NCI-H526 (cell line): ENCODE data around the gene CUX1.

Experiments
- DNase-seq, 2 experiments: peaks; one replicate each; lab custom pipeline; 2025; lab: John Stamatoyannopoulos, UW

Gene CUX1

DNA sequence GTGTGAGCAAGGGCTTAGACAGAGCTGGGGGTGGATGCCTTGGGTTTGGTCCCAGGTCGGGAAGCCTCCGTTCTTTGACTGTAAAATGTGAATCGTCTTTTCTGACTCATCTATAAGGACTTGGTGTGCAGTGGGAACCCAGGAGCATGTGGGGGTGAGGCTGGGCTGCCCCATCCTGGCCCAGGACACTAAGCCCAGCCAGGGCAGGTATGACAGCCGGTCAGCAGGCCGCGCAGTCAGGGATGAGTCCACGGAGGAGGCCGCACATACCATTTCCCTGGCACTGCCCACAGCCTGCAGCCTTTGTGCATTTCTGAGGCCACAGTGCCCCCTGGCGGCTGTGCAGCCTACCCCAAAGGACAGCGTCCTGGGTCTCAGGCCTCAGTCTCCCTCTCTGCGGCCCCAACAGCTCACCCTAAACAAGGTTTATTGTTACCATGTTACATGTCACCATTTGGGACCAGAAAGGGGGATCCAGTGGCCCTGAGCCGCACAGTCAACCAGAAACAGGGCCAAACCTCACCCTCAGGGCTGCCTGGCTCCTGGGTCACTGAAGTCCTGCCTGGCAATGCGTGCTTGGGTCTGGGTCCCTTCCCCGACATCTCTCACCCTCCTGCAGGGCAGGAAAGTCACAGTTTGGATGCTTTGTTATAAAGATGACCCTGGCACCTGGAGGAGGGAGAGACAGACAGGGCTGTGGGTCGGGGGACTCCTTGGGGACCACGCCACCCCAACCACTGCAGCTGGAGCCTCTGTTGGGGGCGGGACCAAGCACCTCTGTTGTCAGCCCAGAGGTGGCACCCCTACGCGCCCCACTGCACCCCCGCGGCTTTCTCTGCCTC lies 454.9 kb downstream of the CUX1 start:
- DNase-seq = peak; percentile 57 to 86

DNA sequence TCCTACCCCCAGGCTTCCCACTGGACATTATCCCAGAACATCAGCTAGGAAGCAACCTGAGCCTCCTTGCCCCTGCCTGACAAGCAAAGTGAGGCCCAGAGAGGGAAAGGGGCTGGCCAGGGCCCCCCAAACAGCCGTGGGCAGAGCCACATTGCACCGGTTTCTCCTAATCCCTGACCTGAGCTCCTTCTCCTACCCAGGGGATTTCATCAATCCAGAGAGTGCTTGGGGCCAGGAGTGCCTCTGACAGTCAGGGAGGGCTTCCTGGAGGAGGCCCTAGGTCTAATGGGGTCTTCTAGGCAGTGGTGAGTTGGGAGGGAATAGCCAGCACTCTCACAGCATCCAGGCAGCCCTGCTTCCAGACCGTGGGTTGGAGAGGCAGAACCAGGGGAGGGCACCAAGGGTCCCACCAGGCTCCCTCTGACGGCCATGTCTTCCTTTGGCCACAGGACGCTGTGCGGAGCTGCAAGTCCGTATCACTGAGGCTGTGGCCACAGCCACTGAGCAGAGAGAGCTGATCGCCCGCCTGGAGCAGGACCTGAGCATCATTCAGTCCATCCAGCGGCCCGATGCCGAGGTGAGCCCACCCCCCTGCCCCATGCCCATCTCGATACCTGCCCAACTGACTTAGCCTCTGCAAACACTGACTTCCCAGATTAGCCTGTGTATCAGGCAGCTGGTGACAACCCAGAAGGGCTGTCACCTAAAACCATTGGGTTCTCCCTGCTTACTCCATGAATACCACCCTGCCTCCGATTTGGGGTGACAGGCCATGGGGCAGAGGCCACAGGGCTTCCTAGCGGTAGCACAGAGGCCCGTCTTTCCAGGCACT lies 455.7 kb downstream of the CUX1 start:
- DNase-seq = no peak

DNA sequence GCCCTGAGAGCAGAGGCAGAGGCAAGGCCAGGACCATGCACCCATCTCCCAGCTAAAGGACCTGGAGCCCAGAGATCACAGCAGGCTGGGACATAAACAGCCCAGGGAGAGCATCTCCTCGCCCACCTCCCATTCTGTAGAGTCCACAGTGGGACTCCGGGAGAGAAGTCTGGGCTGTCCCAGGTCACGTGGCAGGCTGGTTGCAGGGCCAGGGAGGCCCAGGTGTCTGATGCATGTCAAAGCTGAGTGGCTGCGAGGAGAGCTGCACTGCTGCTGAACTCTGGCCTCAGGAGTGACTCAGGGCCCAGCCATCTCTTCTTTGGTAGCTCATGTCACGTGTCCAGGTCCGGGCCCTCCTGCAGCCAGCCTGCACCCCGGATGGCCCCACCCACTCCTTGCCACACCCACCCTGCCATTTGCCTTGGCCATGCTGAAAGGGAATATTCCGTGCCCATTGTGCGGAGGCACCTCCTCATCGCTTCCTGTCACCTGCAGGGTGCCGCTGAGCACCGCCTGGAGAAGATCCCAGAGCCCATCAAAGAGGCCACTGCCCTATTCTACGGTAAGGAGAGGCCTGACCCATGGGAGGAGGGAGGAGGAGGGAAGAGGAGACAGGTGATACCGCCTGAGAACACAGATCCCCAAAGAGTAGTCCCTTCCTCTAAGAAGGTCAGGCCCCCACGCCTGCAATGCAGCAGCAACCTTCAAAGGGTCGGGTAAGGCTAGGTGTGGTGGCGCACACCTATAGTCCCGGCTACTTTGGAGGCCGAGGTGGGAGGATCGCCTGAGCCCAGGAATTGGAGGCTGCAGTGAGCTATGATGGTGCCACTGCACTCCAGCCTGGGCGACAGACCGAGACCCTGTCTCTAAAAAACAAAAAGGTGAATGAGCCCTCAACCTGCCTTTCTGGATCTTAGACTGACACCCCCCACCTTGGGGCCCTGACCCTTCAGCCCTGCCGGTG lies 456.6 kb downstream of the CUX1 start:
- DNase-seq = no peak

DNA sequence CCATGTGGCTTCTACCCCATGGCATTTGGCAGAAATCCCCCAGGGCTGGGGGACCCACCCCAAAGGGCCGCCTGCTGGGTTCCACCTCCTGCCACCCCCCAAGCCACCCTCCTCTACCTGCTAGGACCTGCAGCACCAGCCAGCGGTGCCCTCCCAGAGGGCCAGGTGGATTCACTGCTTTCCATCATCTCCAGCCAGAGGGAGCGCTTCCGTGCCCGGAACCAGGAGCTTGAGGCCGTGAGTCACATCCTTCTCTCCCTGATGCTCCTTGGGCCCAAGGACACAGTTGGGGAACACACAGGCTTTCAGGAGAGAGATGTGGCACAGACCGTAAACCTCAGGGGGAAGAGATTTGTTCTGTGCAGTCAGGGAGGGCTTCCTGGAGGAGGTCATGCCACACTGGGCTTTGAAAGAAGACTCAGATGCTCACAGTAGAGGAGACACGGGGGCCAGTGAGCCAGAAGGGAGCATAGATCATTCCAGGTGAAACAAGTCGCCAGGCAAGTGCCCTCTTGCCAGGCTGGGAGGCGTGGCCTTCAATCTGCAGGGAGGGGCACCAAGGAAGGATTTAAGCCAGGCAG lies 457.8 kb downstream of the CUX1 start:
- DNase-seq = no peak

DNA sequence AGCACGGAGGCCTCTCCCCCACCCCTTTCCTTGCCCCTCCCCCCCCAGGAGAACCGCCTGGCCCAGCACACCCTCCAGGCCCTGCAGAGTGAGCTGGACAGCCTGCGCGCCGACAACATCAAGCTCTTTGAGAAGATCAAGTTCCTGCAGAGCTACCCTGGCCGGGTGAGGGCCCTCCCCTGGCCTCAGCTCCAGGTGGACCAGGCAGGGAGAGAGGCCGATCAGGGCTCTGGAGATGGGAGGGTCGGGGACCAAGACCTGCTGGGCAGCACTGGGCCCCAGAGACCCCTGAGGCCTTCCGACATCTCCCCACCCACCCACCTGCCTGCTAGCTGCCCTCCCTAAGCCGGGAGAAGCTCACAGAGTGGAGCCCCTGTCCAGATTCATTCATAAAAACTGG lies 460.5 kb downstream of the CUX1 start:
- no peak for DNase-seq

DNA sequence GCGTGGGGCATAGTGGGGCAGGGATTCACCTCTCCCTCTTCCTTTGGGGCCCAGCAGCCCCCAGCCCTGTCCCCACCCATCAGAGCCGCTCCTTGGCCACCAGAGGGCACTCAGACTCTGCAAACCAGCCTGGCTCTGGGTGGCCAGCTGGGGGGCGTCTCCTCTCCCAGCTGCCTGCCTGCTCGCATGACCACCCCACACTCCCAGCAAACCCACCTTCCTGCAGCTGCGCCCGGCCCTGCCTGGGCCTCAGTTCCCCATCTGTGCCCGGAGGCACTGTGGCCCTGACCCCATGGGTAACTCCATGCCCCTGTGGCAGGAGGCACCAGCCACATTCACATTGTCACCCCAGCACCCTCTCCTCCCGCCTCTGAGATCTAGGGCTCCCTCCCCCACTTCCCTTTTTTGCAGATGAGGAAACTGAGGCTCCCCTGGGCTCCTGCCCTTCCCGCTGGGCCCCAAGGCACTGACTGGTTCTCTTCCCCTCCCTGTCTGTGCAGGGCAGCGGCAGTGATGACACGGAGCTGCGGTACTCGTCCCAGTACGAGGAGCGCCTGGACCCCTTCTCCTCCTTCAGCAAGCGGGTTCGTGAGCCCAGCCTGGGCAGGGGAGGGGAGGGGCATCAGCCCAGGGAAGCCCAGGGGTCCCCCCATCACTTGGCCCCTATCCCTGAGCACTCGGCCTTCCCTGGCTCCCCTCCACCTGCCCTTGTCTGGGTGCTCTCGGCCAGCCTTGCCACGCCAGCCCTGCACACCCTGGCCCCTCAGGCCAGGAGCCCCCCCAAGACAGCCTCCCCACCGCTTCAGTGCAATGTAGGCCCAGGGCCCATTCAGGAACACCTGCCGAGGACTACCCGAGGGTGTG lies 462.3 kb downstream of the CUX1 start:
- peak; percentile 37 to 83 for DNase-seq

DNA sequence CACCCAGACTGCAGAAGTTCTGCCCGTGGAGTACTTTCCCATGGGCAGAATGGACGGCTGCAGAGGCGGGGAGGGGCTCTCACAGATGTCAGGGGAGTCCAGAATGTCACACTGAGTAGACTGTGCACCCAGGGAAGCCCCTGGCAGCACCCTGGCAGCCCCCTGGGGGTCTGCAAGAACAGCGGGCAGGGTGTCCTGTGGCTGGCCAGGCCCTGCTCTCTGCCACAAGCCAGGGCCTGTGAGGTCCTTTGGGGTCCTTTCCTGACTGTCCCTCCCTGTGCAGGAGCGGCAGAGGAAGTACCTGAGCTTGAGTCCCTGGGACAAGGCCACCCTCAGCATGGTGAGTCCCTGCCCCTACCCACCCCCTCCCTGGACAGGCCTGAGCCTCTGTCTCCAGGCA lies 463.1 kb downstream of the CUX1 start:
- DNase-seq = no peak

DNA sequence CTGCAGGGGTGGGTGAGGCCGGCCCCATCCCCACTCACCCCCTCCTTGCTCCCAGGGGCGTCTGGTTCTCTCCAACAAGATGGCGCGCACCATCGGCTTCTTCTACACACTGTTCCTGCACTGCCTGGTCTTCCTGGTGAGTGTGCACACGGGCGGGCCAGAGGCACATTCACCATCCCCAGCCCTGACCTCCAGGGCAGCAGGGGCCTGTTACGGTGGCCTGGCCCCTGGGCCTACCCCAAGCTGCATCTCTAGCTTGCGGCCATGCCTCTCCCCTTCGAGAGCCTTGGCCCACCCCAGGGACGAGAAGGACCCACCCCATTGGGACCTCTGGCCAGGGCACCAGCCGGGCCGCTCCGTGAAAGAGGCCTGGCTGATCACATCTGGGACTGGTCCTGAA lies 464.4 kb downstream of the CUX1 start:
- no peak for DNase-seq

DNA sequence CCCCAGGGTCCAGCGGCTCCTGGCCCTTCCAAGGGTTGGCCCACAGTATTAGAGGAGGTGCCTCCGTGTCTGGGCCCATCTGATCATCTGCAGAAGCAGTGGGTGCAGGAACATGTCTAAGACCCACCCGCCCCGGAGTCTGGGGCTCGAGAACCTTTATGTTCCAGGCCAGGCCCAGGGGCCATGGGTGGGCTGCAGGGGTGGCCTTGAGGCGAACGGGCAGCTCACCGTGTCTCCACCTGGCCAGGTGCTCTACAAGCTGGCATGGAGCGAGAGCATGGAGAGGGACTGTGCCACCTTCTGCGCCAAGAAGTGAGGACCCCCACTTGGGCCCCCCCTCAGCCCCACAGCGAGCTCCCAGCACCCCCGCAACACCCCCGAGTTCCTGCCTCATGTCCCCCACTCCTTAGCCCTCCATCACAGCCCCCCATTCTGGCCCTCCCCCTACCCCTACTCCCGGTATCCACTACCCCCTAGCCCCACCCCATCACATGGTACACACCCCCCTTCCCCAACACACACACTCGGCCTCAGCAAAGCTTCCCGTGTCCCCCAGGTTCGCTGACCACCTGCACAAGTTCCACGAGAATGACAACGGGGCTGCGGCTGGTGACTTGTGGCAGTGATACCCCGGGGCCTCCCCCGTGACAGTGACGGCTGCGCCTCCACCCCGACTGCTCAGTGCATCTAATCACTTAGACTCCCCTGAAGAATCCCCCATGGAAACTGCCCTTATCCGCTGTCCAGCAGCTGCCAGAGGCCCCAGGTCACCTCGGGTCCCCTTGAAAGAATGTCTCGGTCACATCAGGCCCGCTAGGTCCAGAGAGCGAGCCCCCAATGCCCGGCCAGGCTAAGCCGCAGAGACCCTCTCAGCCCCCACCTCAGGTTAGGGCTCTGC lies 465.3 kb downstream of the CUX1 start:
- DNase-seq = no peak

DNA sequence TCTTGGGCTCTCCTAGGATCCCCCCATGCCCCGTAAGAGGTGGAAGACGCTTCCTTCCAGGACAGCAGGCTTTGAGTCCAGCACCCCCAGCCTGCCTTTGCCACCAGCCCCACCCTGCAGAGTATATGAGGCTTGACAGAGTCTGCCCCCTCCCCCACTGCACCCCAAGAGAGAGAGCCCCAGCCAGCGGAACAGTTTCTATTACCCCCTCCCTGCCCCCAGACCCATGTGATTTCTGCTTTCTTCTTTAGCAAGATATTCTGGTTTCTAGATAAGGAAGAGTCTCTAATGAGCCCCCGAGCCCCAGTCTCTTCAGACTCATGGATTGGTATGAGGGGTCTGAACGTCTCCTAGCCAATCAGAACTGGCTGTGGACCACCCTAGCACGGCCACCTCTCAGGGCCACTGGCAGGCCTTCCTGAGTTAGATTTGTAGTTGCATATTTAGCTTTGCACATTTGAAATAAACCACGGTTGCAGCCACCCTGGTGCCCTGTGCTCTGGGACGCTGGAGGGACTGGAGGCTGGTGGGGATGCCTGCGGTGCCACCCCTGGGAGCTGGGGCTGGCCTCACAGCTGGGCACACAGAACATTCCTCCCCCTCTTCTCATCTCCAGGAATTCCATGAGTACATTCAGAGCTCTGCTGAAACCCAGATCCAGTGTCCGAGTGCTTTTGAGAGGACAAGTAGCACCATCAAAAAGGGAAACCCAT lies 466.2 kb downstream of the CUX1 start:
- no peak for DNase-seq

DNA sequence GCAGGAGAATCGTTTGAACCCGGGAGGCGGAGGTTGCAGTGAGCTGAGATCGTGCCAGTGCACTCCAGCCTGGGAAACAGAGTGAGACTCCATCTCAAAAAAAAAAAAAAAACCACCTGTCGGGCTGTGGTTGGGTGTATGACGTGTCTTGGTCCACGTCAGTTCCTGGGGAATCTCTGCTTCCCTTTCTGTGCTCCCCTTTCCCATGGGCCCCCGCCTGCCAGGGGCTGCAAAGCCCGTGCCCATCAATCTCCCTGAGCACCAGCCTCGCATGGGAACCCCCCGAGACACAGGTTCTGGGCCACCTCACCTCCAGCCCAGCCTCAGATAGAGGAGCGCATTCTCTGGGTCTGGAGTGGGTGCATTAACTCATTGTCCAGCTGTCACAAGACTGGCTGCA lies 467.0 kb downstream of the CUX1 start:
- DNase-seq = no peak

DNA sequence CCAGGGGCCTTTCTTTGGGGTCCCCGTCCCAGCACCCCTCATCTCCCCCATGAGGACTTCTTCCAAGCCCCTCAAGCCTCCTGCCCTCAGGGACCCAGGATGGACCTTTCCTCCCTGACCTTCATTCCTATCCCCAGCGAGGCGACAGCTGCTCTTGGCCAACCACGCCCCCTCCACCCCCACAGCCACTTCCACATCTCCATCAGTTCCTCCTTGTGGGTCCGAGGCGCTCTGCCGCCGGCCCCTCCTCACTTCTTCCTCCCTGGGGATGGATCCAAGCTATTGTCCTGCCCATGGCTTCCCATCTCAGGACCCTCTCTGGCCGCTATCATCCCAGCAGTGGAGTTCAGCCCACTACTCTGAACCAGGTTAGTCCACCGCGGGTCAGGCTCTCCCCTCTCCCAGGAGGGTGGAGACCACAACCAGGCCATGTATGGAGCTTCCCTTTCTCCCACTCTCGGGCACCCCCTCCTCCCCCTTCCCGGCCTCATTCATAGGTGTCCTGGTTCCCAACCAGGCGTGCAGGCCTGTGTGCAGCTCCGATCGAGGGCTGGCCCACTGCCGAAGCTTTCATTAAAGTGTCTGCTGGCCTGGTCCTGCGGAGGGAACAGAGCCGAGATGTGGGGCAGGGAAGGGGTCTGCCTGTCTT lies 467.6 kb downstream of the CUX1 start:
- DNase-seq = peak; percentile 7 to 46

DNA sequence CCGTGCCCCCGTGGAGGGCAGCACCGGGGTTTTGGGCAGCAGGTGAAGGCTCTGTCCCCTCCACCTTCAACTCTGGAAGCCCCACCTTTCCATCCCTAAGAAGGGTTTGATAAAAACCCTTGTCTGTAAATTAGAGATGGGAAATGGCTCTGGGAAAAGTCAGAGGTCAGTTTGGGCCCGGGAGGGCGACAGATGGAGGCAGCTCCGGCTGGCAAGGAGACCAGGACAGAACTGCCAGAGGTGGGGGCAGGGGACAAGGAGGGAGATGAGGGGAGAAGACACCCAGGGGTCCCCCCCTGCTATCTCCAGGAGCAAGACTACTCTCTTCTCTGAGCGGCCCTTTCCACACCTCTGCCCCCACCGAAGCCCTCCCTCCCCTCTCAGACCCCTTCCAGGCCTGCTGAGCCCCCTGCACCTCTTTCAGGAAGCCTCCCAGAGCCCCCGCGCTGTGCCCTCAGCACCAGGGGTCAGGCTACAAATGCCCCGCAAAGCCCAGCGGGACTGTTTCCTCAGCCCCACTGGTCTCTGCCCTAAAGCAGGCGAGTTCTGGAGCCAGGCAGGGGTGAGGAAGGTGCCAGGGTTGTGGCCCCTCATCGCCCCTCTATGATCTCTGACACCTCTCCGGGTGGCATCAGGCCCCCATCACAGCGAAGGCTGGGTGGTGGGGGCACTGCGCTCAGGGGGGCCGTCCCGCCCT lies 468.3 kb downstream of the CUX1 start:
- peak in 1 of 2 experiments; percentile 68 for DNase-seq

DNA sequence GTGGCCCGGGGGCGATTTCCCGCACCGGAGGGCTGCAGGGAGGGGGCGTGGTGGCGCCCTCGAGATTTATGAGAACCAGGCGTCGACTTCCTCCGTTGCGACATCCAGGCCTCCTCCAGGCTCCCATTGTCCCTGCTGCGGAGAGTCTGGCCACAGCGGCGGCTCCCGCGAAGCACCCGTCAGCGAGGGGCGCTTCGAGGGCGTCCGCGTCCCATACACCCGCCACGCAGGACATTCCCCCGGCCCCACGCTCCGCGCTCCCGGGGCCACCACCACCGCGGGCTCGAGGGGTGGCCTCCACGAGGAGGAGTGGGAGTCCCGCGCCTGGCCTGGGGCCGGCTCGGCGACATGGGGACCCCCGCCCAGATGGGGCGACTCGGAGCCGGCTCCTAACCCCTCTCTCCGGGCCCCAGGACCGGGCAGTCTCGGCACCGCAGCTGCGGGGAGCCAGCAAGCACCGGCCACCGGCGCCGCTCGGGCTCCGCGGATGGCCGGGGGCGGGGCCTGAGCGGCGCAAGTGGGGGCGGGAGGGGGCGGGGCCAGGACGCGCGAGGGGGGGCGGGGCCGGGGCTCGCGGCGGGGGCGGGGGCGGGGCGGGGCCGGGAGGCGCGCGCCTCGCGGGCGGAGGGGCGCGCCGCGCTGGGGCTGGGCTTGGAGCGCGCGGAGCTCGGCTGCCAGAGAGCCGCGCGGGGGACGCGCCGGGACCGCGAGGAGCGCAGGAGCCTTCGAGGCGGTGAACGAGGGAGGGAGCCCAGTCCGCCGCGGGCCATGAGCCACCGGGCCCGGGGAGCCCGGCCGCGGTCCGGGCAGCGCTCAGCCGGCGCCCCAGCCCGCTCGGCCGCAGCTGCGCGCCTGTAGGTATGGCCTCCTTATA lies 469.0 kb downstream of the CUX1 start, which contains the start of gene SH2B2:
Gene SH2B2 (plus strand): TSS at position 632 of the 874 bp plus-strand sequence. CDS start 13,683 bp downstream, outside the sequence.
- DNase-seq = peak; percentile 14 to 93

DNA sequence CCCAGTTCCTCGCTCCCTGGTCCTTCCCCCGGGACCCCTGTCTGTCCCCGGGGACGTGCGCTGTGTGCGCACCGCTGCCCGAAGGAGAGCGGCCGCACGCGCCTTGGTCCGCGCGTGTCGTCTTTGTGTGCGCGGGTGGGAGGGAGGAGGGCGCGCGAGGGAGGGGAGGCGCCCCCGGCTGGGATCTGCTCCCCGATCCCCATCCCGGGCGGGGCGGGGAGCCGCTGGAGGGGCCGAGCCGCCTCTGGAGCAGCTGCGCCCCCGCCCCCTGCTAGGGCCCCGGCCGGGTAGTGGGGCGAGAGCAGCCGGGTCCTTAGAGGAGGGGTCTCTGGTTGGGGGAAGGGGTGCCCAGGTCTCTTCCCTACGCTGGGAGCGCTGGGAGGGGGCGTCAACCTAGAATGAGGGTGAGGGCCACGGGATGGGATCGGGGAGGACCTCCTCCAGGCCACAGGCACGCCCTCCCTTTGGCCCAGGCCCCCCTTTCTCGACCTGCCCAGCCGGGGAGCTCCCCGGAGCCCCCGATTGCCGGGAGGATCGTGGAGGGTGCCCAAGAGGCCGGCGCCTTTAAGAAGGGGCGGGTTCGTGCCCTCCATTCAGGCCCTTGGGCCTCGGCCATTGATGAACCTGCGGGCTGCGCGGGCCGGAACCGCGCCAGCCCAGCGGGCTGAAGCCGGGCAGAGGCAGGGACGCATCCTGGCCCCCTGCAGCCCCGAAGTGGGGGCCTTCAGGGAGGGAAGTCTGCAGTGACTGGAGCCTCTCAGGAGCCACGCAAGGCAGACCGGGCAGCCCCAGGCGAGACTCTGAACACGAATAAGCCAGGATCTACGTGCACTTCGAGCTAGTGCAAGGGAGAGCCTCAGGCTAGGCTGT lies 469.9 kb downstream of the CUX1 start:
- DNase-seq = peak; percentile 32 to 69

DNA sequence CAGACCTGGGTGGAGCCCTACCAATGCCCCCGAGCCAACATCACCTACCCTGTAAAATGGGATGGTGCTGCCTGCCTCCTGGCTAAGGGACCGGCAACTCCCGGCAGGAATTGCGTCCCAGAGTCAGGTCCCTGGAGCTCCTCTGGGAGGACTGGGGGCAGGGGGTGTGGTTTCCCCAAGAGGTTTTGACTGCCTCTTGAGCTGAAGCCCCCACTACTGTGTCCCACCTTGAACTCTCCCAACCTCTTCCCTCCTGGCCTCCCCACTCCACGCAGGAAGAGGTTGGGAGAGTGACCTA lies 470.5 kb downstream of the CUX1 start:
- peak in 1 of 2 experiments; percentile 12 for DNase-seq
